Measurements from ENCODE around the gene SLC2A10.

Gene SLC2A10

GRCh38 chr20:46682063-46682821 lies 27.2 kb upstream of the SLC2A10 start:
- DNase-seq, result no peak

GRCh38 chr20:46683011-46683667 lies 26.3 kb upstream of the SLC2A10 start:
- no peak for DNase-seq

GRCh38 chr20:46683668-46683938 lies 25.8 kb upstream of the SLC2A10 start:
- DNase-seq, result no peak

GRCh38 chr20:46683939-46684750 lies 25.3 kb upstream of the SLC2A10 start:
- no peak for DNase-seq

GRCh38 chr20:46688151-46689081 lies 21.0 kb upstream of the SLC2A10 start:
- no peak for DNase-seq

GRCh38 chr20:46689082-46689753 lies 20.2 kb upstream of the SLC2A10 start, which contains the start of gene TP53RK:
TP53RK (minus strand) TSS chr20:46689444; CDS start chr20:46689414, 30 bp downstream.
- peak; percentile 99 for DNase-seq

GRCh38 chr20:46689754-46690085 lies 19.7 kb upstream of the SLC2A10 start:
- DNase-seq, result no peak

- no peak for DNase-seq
Measured at GRCh38 chr20:46690219-46691106, 19.0 kb upstream of the SLC2A10 start.

GRCh38 chr20:46691196-46691595 lies 18.3 kb upstream of the SLC2A10 start:
- no peak for DNase-seq

- peak; percentile 20 for DNase-seq
Measured at GRCh38 chr20:46694484-46694883, 15.0 kb upstream of the SLC2A10 start.

GRCh38 chr20:46695892-46696291 lies 13.6 kb upstream of the SLC2A10 start:
- DNase-seq, result no peak

- DNase-seq, result no peak
Measured at GRCh38 chr20:46696791-46697279, 12.6 kb upstream of the SLC2A10 start.

GRCh38 chr20:46698788-46699187 lies 10.7 kb upstream of the SLC2A10 start:
- no peak for DNase-seq

GRCh38 chr20:46699651-46700359 lies 9.6 kb upstream of the SLC2A10 start:
- DNase-seq, result peak; percentile 33

GRCh38 chr20:46700481-46700880 lies 9.0 kb upstream of the SLC2A10 start:
- no peak for DNase-seq

GRCh38 chr20:46701057-46701456 lies 8.4 kb upstream of the SLC2A10 start:
- DNase-seq, result no peak

- no peak for DNase-seq
Measured at GRCh38 chr20:46701556-46701955, 7.9 kb upstream of the SLC2A10 start.

GRCh38 chr20:46701986-46702385 lies 7.5 kb upstream of the SLC2A10 start:
- DNase-seq, result no peak

- no peak for DNase-seq
Measured at GRCh38 chr20:46702447-46703203, 6.8 kb upstream of the SLC2A10 start.

- no peak for DNase-seq
Measured at GRCh38 chr20:46703435-46703834, 6.0 kb upstream of the SLC2A10 start.

All from activated CD4-positive, alpha-beta T cell treated with anti-CD3 and anti-CD28 coated beads, Interleukin-2, Interleukin-6, amounts not matched to agents 100 ng/mL and 50 ng/mL, durations not matched to agents 16 hours and 8 hours (primary cell).